KMS-11 (cell line): ENCODE measurements around the gene NBEA.
"Not testable (repeated sequence)": the region's sequence is repeated elsewhere in the genome, so short reads cannot be mapped to it uniquely, and the experiment has no call there.

Experiments used
- H2AFZ ChIP-seq: fragments of 200-600 bp; sonication (generic); 2 replicates; pipeline ENCODE4 v1.6.1; 2016; ENCODE audit warnings: antibody characterized with exemption, mixed run types, low read depth
- H3K27ac ChIP-seq: fragments of 200-600 bp; sonication (generic); 2 replicates; pipeline ENCODE4 v1.6.1; 2016; ENCODE audit warnings: mild to moderate bottlenecking, mixed run types
- H3K27me3 ChIP-seq: fragments of 200-600 bp; sonication (generic); 2 replicates; pipeline ENCODE4 v1.6.1; 2017; ENCODE audit warnings: mild to moderate bottlenecking, low read depth, mixed run types, moderate library complexity; ENCODE audit not compliant: insufficient read depth
- H3K36me3 ChIP-seq: fragments of 200-600 bp; sonication (generic); 2 replicates; pipeline ENCODE4 v1.6.1; 2017; ENCODE audit warnings: mild to moderate bottlenecking, mixed run types; ENCODE audit not compliant: insufficient read depth
- H3K4me1 ChIP-seq: fragments of 200-600 bp; sonication (generic); 2 replicates; pipeline ENCODE4 v1.6.1; 2016; ENCODE audit warnings: mild to moderate bottlenecking, low read depth, mixed run types; ENCODE audit not compliant: poor library complexity, severe bottlenecking
- H3K4me2 ChIP-seq: fragments of 200-600 bp; sonication (generic); 2 replicates; pipeline ENCODE4 v1.7.0; 2016; ENCODE audit warnings: mild to moderate bottlenecking, mixed run types
- H3K4me3 ChIP-seq: fragments of 200-600 bp; sonication (generic); IDR thresholded peaks from 2 replicates; pipeline ENCODE4 v1.6.1; 2017; ENCODE audit warnings: low read depth, low read length, mixed read lengths; ENCODE audit not compliant: insufficient read depth
- H3K79me2 ChIP-seq: fragments of 200-600 bp; sonication (generic); 2 replicates; pipeline ENCODE4 v1.6.1; 2016; ENCODE audit warnings: low read depth, mixed run types; ENCODE audit not compliant: insufficient read depth
- H3K9ac ChIP-seq: fragments of 200-600 bp; sonication (generic); 2 replicates; pipeline ENCODE4 v1.6.1; 2016; ENCODE audit warnings: mild to moderate bottlenecking, mixed run types
- H4K20me1 ChIP-seq: fragments of 200-600 bp; sonication (generic); 2 replicates; pipeline ENCODE4 v1.6.1; 2016; ENCODE audit warnings: mild to moderate bottlenecking, mixed run types; ENCODE audit not compliant: insufficient read depth
- CTCF ChIP-seq: fragments of 200-600 bp; sonication (generic); conservative IDR thresholded peaks from 2 replicates; pipeline ENCODE4 v1.6.1; 2017; ENCODE audit warnings: low read depth, mild to moderate bottlenecking, antibody characterized with exemption, low read length, moderate library complexity, mixed read lengths

The NBEA gene

GRCh38 chr13:35057858-35058257 is 115.8 kb downstream of the NBEA start:
- H3K4me3 ChIP-seq, result no peak overlapping the region
- no peaks in the 10 kb centered on the region for H3K36me3 ChIP-seq
- H3K4me1 ChIP-seq, result no peaks in the 10 kb centered on the region
- H2AFZ ChIP-seq, result no peak overlapping the region
- H3K9ac ChIP-seq, result no peak overlapping the region
- no peak overlapping the region for H3K4me2 ChIP-seq
- TF ChIP-seq CTCF, result no peak
- H3K27me3 ChIP-seq, result no peaks in the 10 kb centered on the region
- no peak overlapping the region for H3K27ac ChIP-seq
- no peaks in the 10 kb centered on the region for H3K79me2 ChIP-seq
- no peaks in the 10 kb centered on the region for H4K20me1 ChIP-seq

- not testable (repeated sequence) for H3K4me3 ChIP-seq, H3K27me3 ChIP-seq, H2AFZ ChIP-seq, H3K4me2 ChIP-seq, H3K27ac ChIP-seq, H3K79me2 ChIP-seq, H3K36me3 ChIP-seq, H3K4me1 ChIP-seq, H4K20me1 ChIP-seq, H3K9ac ChIP-seq
These were observed 116.5 kb downstream of the NBEA start for GRCh38 chr13:35058585-35058984.

GRCh38 chr13:35086667-35087066 is 144.6 kb downstream of the NBEA start:
- TF ChIP-seq CTCF, result no peak
- no peaks in the 10 kb centered on the region for H4K20me1 ChIP-seq

GRCh38 chr13:35092251-35092650 is 150.2 kb downstream of the NBEA start:
- H3K4me2 ChIP-seq, result no peak overlapping the region

More at GRCh38 chr13:35086667-35087066, 144.6 kb downstream of the NBEA start:
- Histone ChIP-seq H2AFZ (no peak overlapping the region), H3K4me3 (no peak overlapping the region), H3K4me2 (no peak overlapping the region), H3K27ac (no peak overlapping the region), H3K79me2 (no peaks in the 10 kb centered on the region), H3K27me3 (no peaks in the 10 kb centered on the region), H3K36me3 (no peaks in the 10 kb centered on the region), H3K9ac (no peak overlapping the region), H3K4me1 (peaks cover 10% of the 10 kb centered on the region)

GRCh38 chr13:35092751-35093150 is 150.7 kb downstream of the NBEA start:
- H3K9ac ChIP-seq, result no peak overlapping the region
- no peak overlapping the region for H3K4me2 ChIP-seq
- no peak for TF ChIP-seq CTCF
- no peak overlapping the region for H3K4me3 ChIP-seq
- no peaks in the 10 kb centered on the region for H3K36me3 ChIP-seq
- no peaks in the 10 kb centered on the region for H3K4me1 ChIP-seq
- H3K27me3 ChIP-seq, result no peaks in the 10 kb centered on the region
- no peak overlapping the region for H2AFZ ChIP-seq
- no peaks in the 10 kb centered on the region for H4K20me1 ChIP-seq
- H3K79me2 ChIP-seq, result no peaks in the 10 kb centered on the region
- no peak overlapping the region for H3K27ac ChIP-seq

More at GRCh38 chr13:35092251-35092650, 150.2 kb downstream of the NBEA start:
- Histone ChIP-seq H3K36me3 (no peaks in the 10 kb centered on the region), H2AFZ (no peak overlapping the region), H3K79me2 (no peaks in the 10 kb centered on the region), H3K27ac (no peak overlapping the region), H3K4me3 (no peak overlapping the region), H3K9ac (no peak overlapping the region), H4K20me1 (no peaks in the 10 kb centered on the region), H3K27me3 (no peaks in the 10 kb centered on the region), H3K4me1 (no peaks in the 10 kb centered on the region)
- no peak for TF ChIP-seq CTCF
